Posterior vena cava (tissue), 2 donors: ENCODE measurements around the gene CTIF. TPM values are rescaled to one million over a fixed set of nuclear protein-coding genes. Genes with fewer than 3 reads are reported as not detected.
A peak's percentile ranks its signal among the peaks of the same experiment; 100 is the strongest.

Experiments
- DNase-seq: peaks from one replicate; pipeline ENCODE4 v3.0.0-alpha.2; 2020; ENCODE audit warnings: low spot score
- intact Hi-C, 2 donors: fragments of 100-400 bp; cut with DNase I; formaldehyde crosslinking; loops; one replicate each; pipeline versions ENCODE4 v1.14.1 to v1.14.2; 2022 to 2023
- total RNA-seq, 2 donors: library from RNA; stranded (reverse); fragmentation: NEBNext Ultra II Directional; extraction: Animal tissue kit (Norgen Biotek cat#: 25700); gene quantifications; one replicate each; pipeline ENCODE4 v1.2.1, GENCODE V29; 2021
- donor health status: DM: yes; HTN: yes; CAD: no.
- donor health status: DM: yes; HTN: yes; CAD: no.

Gene CTIF
- total RNA-seq, 2 donors from 2014 or later, result 87.8 to 116 TPM

GRCh38 chr18:48831113-48831759 lies 292.4 kb downstream of the CTIF start:
- DNase-seq, result no peak
- intact Hi-C loops, result no loop called here

GRCh38 chr18:48831802-48832201 lies 293.0 kb downstream of the CTIF start:
- DNase-seq, result no peak
- intact Hi-C loops, result no loop called here

GRCh38 chr18:48832938-48833700 lies 294.3 kb downstream of the CTIF start:
- intact Hi-C loops, result no loop called here
- DNase-seq, result peak; percentile 85

GRCh38 chr18:48833701-48834412 lies 295.0 kb downstream of the CTIF start:
- intact Hi-C loops, result no loop called here
- no peak for DNase-seq

GRCh38 chr18:48834413-48835031 lies 295.7 kb downstream of the CTIF start:
- DNase-seq, result peak; percentile 96
- intact Hi-C loops, result no loop called here

GRCh38 chr18:48835119-48835518 lies 296.3 kb downstream of the CTIF start:
- DNase-seq, result no peak
- intact Hi-C loops, result no loop called here

GRCh38 chr18:48835745-48836170 lies 296.9 kb downstream of the CTIF start:
- intact Hi-C loops, result no loop called here
- DNase-seq, result no peak

GRCh38 chr18:48836231-48836805 lies 297.5 kb downstream of the CTIF start:
- intact Hi-C loops, result no loop called here
- peak; percentile 46 for DNase-seq

GRCh38 chr18:48836806-48837615 lies 298.2 kb downstream of the CTIF start:
- DNase-seq, result peak; percentile 69
- intact Hi-C loops, result no loop called here

- no peak for DNase-seq
- intact Hi-C loops, result no loop called here
Observed at GRCh38 chr18:48837676-48838075, 298.8 kb downstream of the CTIF start.

- intact Hi-C loops, result no loop called here
- peak; percentile 41 for DNase-seq
Observed at GRCh38 chr18:48838166-48838775, 299.4 kb downstream of the CTIF start.

- intact Hi-C loops, result no loop called here
- DNase-seq, result peak; percentile 82
Observed at GRCh38 chr18:48838921-48839818, 300.3 kb downstream of the CTIF start.

GRCh38 chr18:48839819-48840490 lies 301.1 kb downstream of the CTIF start:
- DNase-seq, result peak; percentile 58
- intact Hi-C loops, result no loop called here

- peak; percentile 14 for DNase-seq
- intact Hi-C loops, result no loop called here
Observed at GRCh38 chr18:48840491-48840877, 301.7 kb downstream of the CTIF start.

GRCh38 chr18:48841381-48842258 lies 302.8 kb downstream of the CTIF start:
- intact Hi-C loops, result no loop called here
- DNase-seq, result peak; percentile 89
